Measurements from ENCODE around the gene NF1.
"Not testable (repeated sequence)": the region's sequence is repeated elsewhere in the genome, so short reads cannot be mapped to it uniquely, and the experiment has no call there.

DNA sequence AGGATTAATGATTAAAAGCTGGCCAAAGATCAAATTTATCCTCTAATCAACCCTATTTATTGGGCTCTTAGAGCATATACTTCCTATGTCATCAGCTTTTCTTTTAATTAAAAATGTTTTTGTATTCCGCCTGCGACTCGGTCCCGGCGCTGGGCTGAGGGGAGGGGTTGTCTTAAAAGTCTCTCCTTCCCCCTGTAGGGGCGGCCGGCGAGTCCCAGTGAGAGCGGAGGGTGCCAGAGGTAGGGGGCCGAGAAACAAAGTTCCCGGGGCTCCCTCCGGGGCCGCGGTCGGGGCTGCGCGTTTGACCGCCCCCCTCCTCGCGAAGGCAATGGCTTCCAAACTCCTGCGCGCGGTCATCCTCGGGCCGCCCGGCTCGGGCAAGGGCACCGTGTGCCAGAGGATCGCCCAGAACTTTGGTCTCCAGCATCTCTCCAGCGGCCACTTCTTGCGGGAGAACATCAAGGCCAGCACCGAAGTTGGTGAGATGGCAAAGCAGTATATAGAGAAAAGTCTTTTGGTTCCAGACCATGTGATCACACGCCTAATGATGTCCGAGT lies 250.5 kb downstream of the NF1 start:
- not testable (repeated sequence) for TF ChIP-seq POLR2A (IDR thresholded peaks at IDR 0.05)
- TF ChIP-seq, protein P1, sequence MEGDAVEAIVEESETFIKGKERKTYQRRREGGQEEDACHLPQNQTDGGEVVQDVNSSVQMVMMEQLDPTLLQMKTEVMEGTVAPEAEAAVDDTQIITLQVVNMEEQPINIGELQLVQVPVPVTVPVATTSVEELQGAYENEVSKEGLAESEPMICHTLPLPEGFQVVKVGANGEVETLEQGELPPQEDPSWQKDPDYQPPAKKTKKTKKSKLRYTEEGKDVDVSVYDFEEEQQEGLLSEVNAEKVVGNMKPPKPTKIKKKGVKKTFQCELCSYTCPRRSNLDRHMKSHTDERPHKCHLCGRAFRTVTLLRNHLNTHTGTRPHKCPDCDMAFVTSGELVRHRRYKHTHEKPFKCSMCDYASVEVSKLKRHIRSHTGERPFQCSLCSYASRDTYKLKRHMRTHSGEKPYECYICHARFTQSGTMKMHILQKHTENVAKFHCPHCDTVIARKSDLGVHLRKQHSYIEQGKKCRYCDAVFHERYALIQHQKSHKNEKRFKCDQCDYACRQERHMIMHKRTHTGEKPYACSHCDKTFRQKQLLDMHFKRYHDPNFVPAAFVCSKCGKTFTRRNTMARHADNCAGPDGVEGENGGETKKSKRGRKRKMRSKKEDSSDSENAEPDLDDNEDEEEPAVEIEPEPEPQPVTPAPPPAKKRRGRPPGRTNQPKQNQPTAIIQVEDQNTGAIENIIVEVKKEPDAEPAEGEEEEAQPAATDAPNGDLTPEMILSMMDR (IDR thresholded peaks at IDR 0.05): not testable (repeated sequence)
